Measurements from ENCODE around the gene ACAD11.
"Not testable (repeated sequence)": the region's sequence is repeated elsewhere in the genome, so short reads cannot be mapped to it uniquely, and the experiment has no call there.

The ACAD11 gene

DNA sequence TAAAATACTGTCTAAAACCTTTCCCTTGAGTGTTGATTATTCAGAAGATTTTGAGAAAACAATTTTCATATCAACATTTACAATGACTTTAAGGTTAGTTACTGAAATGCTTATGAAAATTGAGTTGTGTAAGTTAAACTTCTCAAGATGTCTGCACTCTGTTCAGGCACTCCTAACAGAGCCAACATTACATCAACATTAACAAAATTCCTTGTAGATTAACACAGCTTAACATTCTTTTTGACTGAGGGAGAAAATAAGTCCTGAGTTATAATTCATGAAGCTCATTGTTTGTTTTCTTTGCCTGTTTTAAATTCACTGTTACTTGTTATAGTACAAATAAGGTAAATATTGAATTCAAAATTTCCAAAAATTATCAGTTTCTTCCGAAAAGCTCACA lies 53.5 kb downstream of the ACAD11 start:
- no peak for DNase-seq (ENCODE audit: low read depth in 2 of 2, low spot score in 1 of 2)

DNA sequence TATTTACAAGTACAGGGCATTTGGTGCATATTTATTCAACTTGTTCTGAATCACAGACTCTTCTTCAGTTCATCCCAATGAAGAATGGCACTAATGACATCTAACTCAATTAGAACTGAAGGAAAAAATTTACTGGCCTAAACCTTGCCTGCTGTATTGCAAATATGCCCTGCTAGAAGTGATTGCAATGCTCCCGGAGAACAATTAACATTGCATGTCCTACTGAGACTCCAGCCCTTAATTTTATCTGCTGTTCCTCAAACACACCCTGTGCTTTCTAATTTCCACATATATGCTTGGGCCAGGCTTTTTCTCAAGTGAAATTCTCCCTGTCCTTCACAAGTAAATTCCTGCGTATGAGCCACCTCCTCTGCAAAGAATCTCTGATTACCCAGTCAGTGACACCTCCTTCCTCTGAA lies 54.2 kb downstream of the ACAD11 start:
- no peak for DNase-seq (ENCODE audit: low read depth in 2 of 2, low spot score in 1 of 2)

DNA sequence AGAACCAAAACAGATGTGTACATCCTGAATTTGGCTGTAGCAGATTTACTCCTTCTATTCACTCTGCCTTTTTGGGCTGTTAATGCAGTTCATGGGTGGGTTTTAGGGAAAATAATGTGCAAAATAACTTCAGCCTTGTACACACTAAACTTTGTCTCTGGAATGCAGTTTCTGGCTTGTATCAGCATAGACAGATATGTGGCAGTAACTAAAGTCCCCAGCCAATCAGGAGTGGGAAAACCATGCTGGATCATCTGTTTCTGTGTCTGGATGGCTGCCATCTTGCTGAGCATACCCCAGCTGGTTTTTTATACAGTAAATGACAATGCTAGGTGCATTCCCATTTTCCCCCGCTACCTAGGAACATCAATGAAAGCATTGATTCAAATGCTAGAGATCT lies 59.0 kb downstream of the ACAD11 start:
- DNase-seq (ENCODE audit: low read depth in 2 of 2, low spot score in 1 of 2): not testable (repeated sequence)

DNA sequence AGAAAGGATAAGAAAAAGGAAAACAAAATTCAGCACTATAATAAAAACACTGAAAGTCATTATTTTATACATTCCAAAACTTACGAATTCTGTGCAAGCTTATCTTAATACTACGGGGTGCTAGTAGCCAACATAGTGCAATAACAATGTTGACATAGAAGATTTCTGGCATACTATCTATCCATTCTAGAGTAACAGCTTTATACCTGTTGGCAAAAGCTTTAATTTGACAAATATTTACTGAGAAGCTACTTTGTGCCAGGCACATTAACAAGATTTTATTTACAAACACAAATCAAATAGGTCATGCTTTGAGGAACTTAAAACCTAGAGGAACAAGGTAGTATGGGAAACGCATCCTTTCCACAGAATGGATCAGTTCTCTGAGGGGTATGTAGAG lies 61.4 kb downstream of the ACAD11 start:
- DNase-seq (ENCODE audit: low read depth in 2 of 2, low spot score in 1 of 2): no peak

DNA sequence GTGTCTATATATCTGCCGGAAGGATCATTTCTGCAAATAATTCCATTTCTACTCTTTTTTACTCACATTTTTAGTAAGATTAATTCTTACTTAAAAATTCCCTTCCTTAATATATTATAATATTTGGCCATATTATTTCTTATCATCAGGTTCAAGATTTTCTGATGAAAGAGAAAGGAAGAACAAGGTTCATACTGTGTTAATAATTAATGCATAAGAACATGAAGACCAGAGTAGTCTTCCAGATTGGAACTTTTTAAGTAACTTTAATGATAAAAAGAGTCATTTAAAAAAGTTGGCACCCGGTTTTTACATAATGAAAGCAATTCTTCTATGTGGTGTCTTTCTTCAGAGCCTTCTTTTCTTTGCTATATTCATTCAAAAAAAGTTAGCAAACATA lies 61.9 kb downstream of the ACAD11 start:
- no peak for DNase-seq (ENCODE audit: low read depth in 2 of 2, low spot score in 1 of 2)

DNA sequence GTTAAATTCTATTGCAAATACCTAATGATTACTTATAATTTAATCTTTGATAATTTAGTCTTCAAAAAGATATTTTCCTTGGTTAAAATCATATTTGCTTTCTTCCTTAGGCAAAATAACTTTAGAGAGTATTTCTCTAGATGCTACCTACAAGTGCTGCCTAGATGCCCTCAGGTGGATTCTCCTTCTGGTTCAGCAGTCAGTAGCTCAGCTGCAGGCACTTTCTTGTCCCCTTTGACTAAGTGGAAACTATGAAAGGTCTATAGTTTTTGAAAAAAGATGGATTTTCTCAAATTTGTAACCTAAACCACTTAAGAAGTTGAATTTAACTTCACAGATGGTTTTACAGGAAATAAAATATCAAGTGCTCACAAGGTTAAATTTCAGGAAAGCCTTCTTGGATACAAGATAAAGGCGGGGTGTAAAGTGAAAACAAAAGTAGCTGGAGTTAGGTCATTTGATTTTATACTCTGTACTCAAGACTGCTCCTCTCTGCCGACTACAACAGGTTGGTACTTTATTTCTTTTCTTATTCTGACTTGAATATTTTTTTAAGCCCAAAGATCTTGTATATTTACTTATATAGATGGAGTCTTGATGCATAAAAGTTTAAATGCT lies 62.7 kb downstream of the ACAD11 start, which contains the start of gene ACKR4:
Gene ACKR4 (plus strand): TSS at position 455 of the 618 bp plus-strand sequence. CDS start 3,128 bp downstream, outside the sequence.
- DNase-seq (ENCODE audit: low read depth in 2 of 2, low spot score in 1 of 2): no peak

DNA sequence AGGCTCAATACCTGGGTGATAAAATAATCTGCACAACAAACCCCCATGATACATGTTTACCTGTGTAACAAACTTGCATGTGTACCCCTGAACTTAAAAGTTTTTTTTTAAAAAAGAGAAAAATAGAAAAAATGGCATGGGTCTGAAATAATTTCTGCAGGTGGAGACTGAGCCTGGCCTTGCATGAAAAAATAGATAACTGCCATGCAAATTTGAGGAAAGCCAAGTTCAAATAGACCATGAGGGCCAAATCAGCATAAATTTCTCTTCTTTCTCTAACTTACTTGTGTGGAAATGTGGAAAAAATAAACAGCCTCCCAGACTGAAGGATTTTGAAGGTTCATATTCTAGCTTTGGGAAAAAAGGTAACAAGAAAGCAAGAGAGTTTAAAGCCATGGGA lies 63.3 kb downstream of the ACAD11 start:
- no peak for DNase-seq (ENCODE audit: low read depth in 2 of 2, low spot score in 1 of 2)

DNA sequence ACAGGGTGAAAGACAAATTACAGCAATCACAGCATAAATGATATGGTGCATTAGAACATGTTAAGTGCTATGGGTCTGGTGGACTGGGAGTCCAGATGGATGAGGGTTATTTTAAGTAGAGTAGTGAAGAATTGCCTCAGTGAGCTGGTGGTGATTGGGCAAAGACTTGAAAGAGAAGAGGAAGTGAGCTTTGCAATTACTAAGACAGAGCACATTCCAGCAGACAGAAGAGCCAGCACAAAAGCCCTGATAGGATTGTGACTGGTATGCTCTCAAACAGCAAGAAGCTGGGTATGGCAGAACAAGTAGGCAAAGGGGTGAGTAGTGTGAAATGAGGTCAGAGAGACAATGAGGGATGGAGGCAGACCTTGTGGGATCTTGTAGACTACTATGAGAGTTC lies 64.6 kb downstream of the ACAD11 start:
- no peak for DNase-seq (ENCODE audit: low read depth in 2 of 2, low spot score in 1 of 2)

DNA sequence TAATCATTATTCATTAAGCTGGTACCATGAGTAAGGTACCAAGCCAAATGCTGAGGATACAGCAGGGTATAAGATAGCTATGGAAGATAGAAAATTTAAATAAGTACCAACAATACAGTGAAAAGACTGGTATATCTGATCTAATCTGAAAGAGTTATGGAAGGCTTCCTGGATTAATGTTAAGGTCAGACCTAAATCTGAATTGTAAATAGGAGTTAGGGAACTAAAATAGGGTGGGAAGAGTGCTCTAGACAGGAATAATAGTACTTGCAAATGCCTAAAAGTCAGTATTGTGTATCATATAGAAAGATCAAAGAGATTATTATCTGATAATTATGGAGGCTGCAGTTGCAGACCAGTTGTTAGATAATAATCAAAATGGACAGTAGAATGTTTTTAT lies 65.1 kb downstream of the ACAD11 start:
- DNase-seq (ENCODE audit: low read depth in 2 of 2, low spot score in 1 of 2): no peak

DNA sequence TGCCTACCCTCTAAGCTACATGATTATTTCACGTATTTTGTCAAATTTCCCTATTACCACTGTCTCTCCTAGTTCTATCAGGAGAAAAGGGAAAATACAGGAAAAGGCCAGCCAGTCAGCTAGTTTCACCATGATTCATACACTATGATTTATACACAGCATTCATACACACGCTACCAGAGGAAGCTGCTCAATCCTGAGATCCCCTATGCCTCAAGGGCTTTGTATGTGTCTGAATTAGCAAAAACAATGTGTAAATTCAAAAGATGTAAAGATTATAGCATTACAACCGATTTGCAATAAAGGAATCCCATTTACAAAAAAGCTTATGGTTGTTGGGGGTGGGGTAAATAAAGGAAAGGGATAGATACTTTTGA lies 65.7 kb downstream of the ACAD11 start:
- no peak for DNase-seq (ENCODE audit: low read depth in 2 of 2, low spot score in 1 of 2)

DNA sequence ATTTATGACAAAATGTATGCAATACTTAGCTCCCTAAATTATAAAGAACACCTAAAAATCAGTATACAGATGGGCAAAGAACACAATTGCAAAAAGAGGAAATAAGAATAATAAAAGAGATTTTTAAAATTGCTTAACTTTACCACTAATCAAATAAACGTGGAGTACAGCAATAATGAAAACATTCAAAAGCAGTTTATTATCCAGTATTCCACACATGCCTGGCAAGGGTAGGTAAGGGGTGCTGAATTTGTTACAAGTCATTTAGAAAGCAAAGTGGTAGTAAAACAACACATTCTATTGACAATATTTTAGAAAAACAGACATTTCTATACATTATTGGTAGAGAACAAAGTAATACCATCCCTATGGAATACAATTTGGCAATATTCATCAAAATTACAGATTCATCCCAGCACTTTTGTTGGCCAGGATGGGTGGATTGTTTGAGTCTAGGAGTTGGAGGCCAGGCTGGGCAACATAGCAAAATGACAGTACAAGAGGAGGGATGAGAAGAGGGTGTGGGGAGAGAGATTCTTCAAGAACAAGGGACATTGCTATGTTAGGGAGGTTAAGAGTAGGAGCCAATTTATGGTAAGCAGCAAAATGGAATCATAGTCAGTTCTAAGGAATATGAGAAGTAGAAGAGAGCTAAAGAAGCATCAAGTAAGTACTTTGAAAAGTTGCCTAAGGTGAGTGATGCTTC lies 66.2 kb downstream of the ACAD11 start:
- DNase-seq (ENCODE audit: low read depth in 2 of 2, low spot score in 1 of 2): no peak

DNA sequence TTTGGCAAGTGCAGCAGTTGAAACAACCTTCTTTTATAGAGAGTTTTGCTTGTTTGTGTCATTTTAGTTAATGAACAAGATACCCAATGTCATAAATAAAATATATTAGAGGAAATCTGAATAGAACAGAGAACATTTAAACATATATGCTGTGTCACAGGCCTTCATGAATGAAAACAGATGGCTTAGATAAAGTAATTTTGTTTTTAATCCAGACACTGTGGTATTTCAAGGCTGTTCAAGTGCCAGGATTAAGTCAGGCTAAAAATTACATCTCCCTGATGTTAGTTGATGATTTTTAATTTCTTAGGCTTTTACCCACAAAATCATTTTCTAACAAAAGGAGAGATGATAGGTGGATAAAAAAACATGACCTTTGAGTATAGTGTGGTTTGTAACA lies 67.4 kb downstream of the ACAD11 start:
- no peak for DNase-seq (ENCODE audit: low read depth in 2 of 2, low spot score in 1 of 2)

DNA sequence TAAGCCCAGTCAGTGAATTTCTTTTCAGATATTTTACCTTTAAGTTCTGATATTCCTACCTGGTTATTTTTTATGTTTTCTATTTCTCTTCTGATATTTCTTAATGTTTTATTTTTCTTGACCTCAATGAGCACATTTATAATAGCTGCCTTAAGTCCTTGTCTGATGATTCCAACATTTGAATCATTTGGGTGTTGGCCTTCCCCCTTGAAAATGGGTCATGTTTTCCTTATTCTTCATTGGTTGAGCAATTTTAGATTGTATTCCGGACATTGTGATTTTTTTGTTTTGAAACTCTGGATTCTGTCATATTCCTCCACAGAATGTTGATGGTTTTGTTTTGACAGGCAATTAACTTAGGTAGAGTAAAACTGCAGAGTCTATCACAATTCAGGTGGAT lies 72.2 kb downstream of the ACAD11 start:
- no peak for DNase-seq (ENCODE audit: low read depth in 2 of 2, low spot score in 1 of 2)

DNA sequence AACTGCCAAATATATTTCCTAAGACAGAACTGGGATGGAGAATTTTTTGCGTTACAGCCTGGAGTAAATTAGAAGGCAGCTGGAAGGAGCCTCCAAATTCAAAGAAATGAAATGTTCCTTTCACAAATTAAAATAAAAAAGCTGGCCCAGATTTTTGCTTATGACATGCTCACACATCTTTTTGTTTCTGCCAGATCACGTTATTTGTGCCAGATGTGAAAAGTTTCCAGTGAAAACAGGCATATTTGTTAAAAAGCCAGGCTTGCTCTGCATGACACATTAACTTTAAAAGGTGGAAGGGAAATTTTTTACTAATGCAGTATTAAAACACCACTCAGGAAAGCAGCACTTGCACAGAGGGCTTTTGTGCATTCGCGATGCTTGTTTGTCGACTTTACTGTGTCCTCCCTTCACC lies 85.8 kb downstream of the ACAD11 start:
- DNase-seq (ENCODE audit: low read depth in 2 of 2, low spot score in 1 of 2): no peak

DNA sequence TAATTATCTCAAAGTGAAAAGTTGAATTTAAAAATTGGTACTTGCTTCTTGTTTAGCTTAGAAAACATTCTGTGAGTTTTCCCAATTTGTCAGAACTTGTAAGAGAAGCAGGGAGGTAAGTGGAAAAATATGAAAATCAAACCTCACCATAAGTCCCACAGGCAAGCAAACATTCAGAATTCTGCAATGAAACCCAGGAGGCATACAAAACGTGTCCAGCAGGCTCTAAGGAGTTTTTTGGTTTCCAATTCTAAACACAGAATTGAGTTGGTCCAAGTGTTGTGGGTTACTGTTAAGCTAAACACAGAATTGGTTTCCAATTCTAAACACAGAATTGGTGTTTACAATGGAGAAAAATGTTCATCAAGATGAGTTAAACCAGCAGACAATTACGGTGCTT lies 89.6 kb downstream of the ACAD11 start:
- no peak for DNase-seq (ENCODE audit: low read depth in 2 of 2, low spot score in 1 of 2)

DNA sequence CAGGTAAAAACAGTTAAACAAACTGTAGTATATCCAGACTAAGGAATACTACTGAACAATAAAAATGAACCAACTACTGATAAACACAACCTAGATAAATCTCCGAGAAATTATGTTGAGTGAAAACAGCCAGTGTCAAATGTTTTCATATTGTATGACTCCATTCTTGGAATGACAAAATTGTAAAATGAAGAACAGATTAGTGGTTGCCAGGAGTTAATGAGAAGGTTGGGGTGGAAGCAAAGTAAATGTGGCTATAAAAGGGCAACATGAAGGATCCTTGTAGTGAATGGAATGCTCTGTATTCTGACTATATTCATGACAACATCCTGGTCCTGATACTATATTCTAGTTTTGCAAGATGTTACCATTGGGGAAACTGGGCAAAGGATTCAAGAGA lies 90.0 kb downstream of the ACAD11 start:
- DNase-seq (ENCODE audit: low read depth in 2 of 2, low spot score in 1 of 2): no peak

DNA sequence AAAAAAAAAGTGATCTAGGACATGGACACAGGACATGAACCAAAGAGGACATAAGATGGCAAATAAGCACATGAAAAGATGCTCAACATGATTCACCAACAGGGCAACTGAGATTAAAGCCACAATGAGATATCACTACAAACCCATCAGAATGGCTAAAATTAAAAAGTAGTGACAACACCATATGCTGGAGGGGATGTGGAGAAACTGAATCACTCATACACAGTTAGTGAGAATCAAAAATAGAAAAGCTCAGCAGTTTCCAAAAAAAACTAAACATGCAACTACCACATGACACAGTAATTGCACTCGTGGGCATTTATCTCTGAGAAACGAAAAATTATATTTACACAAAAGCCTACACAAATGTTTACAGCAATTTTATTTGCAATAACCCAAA lies 90.5 kb downstream of the ACAD11 start:
- no peak for DNase-seq (ENCODE audit: low read depth in 2 of 2, low spot score in 1 of 2)

DNA sequence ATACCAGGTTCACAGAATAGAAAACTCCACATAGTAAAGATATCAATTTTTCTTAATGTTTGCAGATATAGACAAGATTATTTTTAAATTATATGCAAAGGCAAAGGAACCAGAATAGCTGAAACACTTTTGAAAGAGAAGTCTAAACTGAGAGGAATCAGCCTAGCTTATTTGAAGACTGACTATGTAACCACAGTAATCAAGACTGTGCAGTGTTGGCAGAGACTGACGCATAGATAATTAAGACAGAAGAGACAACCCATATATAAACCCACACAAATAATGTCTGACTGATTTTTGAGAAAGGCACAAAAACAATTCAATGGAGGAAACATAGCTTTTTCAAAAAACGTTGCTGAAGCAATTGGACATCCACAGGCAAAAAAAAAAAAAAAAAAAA lies 91.2 kb downstream of the ACAD11 start:
- DNase-seq (ENCODE audit: low read depth in 2 of 2, low spot score in 1 of 2): no peak

DNA sequence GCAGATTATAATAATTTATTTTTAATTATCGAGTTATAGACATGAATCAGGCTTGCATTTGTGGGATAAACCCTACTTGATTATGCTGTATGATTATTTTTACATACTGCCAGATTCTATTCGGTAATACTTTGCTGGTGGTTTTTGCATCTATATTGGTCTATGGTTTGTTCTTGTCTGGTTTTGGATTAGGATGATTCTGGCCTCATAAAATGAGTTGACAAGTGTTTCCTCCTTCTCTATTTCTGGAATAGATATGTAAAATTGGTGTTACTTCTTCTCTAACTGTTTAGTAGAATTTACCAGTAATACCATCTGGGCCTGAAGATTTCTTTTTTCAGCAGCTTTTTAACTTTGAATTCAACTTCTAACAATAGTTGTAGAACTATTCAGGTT lies 95.5 kb downstream of the ACAD11 start:
- no peak for DNase-seq (ENCODE audit: low read depth in 2 of 2, low spot score in 1 of 2)

DNA sequence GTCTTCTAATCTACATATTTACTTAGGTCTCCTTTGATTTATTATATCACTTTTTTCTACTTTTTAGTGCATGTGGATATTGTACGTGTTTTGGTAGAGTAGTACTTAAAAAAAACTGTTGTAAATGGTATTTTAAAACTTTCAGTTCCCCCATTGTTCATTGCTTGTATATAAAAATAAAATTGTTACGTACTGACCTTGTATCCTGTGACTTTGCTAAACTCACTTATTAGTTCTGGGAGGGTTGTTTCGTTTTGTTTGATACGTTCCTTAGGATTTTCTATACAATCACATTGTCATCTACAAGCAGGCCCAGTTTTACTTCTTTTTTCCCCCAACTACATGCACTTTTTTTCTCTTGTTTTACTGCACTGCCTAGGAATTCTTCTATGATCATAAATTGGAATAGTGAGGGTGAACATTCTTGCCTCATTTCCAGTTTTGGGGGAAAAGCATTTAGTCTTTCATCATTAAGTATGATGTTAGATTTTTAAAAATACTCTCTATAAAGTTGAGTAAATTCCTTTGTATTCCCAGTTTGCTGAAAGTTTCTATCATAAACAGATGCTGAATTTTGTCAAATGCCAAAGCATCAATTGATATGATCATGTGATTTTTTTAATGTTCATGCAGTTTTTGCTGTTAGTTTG lies 96.1 kb downstream of the ACAD11 start:
- DNase-seq (ENCODE audit: low read depth in 2 of 2, low spot score in 1 of 2): no peak

DNA sequence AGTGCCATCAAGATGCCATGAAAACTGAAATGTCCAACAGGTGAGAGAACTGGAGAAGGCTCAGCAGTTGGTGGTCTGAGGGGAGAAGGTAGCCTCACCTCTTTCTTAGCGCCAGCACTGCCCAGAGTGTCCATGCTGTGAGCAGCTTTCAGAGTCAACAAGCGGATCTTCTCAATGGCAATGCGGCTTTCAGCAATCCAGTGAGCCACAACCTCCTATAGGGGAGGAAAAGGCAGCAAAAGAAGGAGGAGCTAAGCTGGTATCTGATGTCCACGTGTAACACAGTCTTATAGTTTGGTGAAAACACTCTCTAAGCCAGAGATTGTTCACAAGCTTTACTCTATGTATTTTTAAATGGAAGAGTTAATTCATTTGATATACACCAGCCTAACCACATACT lies 98.6 kb downstream of the ACAD11 start:
- DNase-seq (ENCODE audit: low read depth in 2 of 2, low spot score in 1 of 2): no peak

DNA sequence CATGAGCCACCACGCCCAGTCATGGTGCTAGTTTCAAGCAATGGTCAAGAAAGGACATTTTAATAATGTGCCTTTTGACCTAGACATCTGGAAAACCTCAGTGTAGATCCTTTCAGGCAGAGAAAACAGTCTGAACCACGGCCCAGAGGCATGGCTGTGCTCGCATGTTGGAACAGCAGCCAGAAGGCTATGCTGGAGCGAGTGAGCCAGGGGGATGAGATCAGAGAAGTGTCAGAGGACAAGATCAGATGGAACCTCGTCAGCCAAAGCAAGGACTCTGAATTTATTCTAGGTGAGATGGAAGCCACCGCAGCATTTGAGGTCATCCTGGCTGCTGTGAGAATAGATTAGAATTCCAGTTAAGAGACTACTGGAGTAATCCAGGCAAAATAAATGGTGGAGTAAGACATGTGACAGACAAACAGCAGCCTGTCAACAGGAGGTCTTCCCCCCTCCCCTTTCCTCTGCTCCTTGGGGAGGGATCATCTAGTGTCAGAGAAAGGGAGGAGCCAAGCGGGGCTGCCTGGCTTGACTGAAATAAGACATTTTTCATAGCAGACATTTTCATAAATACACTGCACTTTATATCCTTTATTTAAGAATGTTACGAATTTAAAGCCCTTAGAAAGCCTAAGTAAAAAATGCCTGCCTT lies 103.0 kb downstream of the ACAD11 start:
- no peak for DNase-seq (ENCODE audit: low read depth in 2 of 2, low spot score in 1 of 2)

Measured in stimulated activated CD8-positive, alpha-beta memory T cell treated with anti-CD3 and anti-CD28 coated beads, Interleukin-4, amount 100 ng/mL, for 1 hour (primary cell).